HCT116 (cell line): Measurements from ENCODE around the gene SYT15B.
"Not testable (repeated sequence)": the region's sequence is repeated elsewhere in the genome, so short reads cannot be mapped to it uniquely, and the experiment has no call there.

ENCODE experiments used
- EGR1 ChIP-seq: IDR thresholded peaks from 2 replicates; pipeline ENCODE4 v1.6.1; 2012; ENCODE audit warnings: low read depth
- SRF ChIP-seq: IDR thresholded peaks from 2 replicates; pipeline ENCODE4 v1.6.1; 2012; ENCODE audit warnings: low read depth
- TCF7L2 ChIP-seq: IDR thresholded peaks from 2 replicates; pipeline ENCODE4 v1.7.0; 2011; ENCODE audit warnings: borderline replicate concordance, inconsistent platforms; ENCODE audit not compliant: insufficient read depth, insufficient read length; ENCODE audit errors: extremely low read depth
- TF ChIP-seq, protein P1 (sequence below): IDR thresholded peaks from 2 replicates; pipeline ENCODE4 v1.6.1; 2012

DNA sequence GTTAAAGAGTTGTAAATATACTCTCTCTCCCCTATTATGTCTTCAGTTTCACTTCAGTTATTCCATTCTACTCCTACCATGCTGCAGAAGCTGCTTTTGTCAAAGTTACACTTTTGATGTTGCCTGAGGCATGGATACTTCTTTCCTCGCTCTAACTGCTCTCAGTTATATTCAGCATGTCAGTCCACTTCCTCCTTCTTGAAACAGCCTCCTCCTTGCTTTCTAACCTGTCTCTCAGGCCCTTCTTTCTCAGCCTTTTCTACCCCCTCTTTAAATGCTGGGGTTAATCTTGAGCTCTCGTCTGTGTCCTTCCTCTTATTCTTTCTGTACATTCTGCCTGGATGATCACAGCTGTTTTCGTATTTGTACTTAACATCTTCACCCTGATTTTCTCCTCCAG, 40.0 kb downstream of the SYT15B start:
- TF ChIP-seq EGR1, SRF, TCF7L2: not testable (repeated sequence)
- TF ChIP-seq, protein P1, sequence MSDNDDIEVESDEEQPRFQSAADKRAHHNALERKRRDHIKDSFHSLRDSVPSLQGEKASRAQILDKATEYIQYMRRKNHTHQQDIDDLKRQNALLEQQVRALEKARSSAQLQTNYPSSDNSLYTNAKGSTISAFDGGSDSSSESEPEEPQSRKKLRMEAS = not testable (repeated sequence)
